Lower lobe of right lung (tissue), 2 donors: ENCODE measurements around the gene LRRC55. TPM values are rescaled to one million over a fixed set of nuclear protein-coding genes. Genes with fewer than 3 reads are reported as not detected.
A peak's percentile ranks its signal among the peaks of the same experiment; 100 is the strongest.

Experiments used
- ATAC-seq, 2 donors: fragments of 200-7000 bp; cut with Tn5 transposase; one replicate each; pipeline ENCODE4 v1.9.1; 2020 to 2022; ENCODE audit warnings: mild to moderate bottlenecking in 2 of 2, moderate library complexity in 2 of 2
- DNase-seq: peaks from one replicate; pipeline ENCODE4 v3.0.0-alpha.2; 2020
- H3K27ac ChIP-seq: fragments of 200-600 bp; one replicate; pipeline ENCODE4 v1.8.0; 2022
- H3K27me3 ChIP-seq: fragments of 200-600 bp; one replicate; pipeline ENCODE4 v1.8.0; 2022; ENCODE audit warnings: low read depth
- H3K36me3 ChIP-seq: fragments of 200-600 bp; one replicate; pipeline ENCODE4 v1.8.0; 2022; ENCODE audit warnings: mild to moderate bottlenecking
- H3K4me1 ChIP-seq: fragments of 200-600 bp; one replicate; pipeline ENCODE4 v1.8.0; 2022
- H3K4me3 ChIP-seq: fragments of 200-600 bp; one replicate; pipeline ENCODE4 v1.8.0; 2022; ENCODE audit warnings: mild to moderate bottlenecking
- H3K9me3 ChIP-seq: fragments of 200-600 bp; one replicate; pipeline ENCODE4 v1.8.0; 2022
- CTCF ChIP-seq: fragments of 200-600 bp; IDR thresholded peaks from one replicate; pipeline ENCODE4 v1.8.0; 2022; ENCODE audit warnings: antibody characterized with exemption, mild to moderate bottlenecking
- intact Hi-C: fragments of 100-400 bp; cut with DNase I; formaldehyde crosslinking; loops from one replicate; pipeline ENCODE4 v1.11.0; 2022
- total RNA-seq: library from RNA; stranded (reverse); fragmentation: NEBNext Ultra II Directional; extraction: Animal tissue kit (Norgen Biotek cat#: 25700); gene quantifications from one replicate; pipeline ENCODE4 v1.2.1, GENCODE V29; 2021
- donor health status: DM: no; HTN: yes; CAD: no; lungs with severe emphysema.

LRRC55 gene
- total RNA-seq, 1 donor from 2014 or later: 0.12 TPM

GRCh38 chr11:57200917-57201316 is 19.2 kb downstream of the LRRC55 start:
- no peak overlapping the region for H3K27ac ChIP-seq
- DNase-seq: no peak

GRCh38 chr11:57202281-57202680 is 20.5 kb downstream of the LRRC55 start:
- H3K27ac ChIP-seq: no peak overlapping the region
- no peak overlapping the region for H3K4me3 ChIP-seq
- TF ChIP-seq CTCF: no peak
- intact Hi-C loops: no loop called here
- H3K27me3 ChIP-seq: no peaks in the 10 kb centered on the region
- ATAC-seq (no peak), DNase-seq (no peak)
- no peaks in the 10 kb centered on the region for H3K9me3 ChIP-seq
- H3K4me1 ChIP-seq: peaks cover 28% of the 10 kb centered on the region
- no peaks in the 10 kb centered on the region for H3K36me3 ChIP-seq

More at GRCh38 chr11:57200917-57201316, 19.2 kb downstream of the LRRC55 start:
- Histone ChIP-seq H3K4me3 (no peak overlapping the region), H3K4me1 (peaks cover 28% of the 10 kb centered on the region), H3K9me3 (no peaks in the 10 kb centered on the region), H3K27me3 (no peaks in the 10 kb centered on the region), H3K36me3 (no peaks in the 10 kb centered on the region)
- ATAC-seq: no peak
- TF ChIP-seq CTCF: no peak
- intact Hi-C loops: no loop called here

- Histone ChIP-seq H3K27me3 (no peaks in the 10 kb centered on the region), H3K4me1 (peaks cover 28% of the 10 kb centered on the region), H3K9me3 (no peaks in the 10 kb centered on the region), H3K36me3 (no peaks in the 10 kb centered on the region), H3K4me3 (no peak overlapping the region), H3K27ac (no peak overlapping the region)
- TF ChIP-seq CTCF: no peak
- intact Hi-C loops: no loop called here
- peak; percentile 71 for ATAC-seq
- DNase-seq: no peak
These were observed 21.6 kb downstream of the LRRC55 start for GRCh38 chr11:57203359-57203758.

- no peaks in the 10 kb centered on the region for H3K27me3 ChIP-seq
- intact Hi-C loops: no loop called here
These were observed 22.2 kb downstream of the LRRC55 start for GRCh38 chr11:57203882-57204480.

GRCh38 chr11:57205041-57205641 is 23.4 kb downstream of the LRRC55 start:
- ATAC-seq (peak in 1 of 2 donors; percentile 38), DNase-seq (no peak)
- Histone ChIP-seq H3K27me3 (no peaks in the 10 kb centered on the region), H3K9me3 (no peaks in the 10 kb centered on the region), H3K36me3 (no peaks in the 10 kb centered on the region), H3K27ac (no peak overlapping the region), H3K4me1 (peaks cover 31% of the 10 kb centered on the region), H3K4me3 (no peak overlapping the region)
- intact Hi-C loops: no loop called here
- TF ChIP-seq CTCF: peak; percentile 24

More at GRCh38 chr11:57203882-57204480, 22.2 kb downstream of the LRRC55 start:
- DNase-seq (no peak), ATAC-seq (no peak)
- H3K4me1 ChIP-seq: peaks cover 28% of the 10 kb centered on the region
- no peaks in the 10 kb centered on the region for H3K36me3 ChIP-seq
- no peak overlapping the region for H3K4me3 ChIP-seq
- TF ChIP-seq CTCF: no peak
- no peak overlapping the region for H3K27ac ChIP-seq
- no peaks in the 10 kb centered on the region for H3K9me3 ChIP-seq
